ENCODE results near the gene HKDC1.

The HKDC1 gene

GRCh38 chr10:69224862-69225657, 4.9 kb downstream of the HKDC1 start:
- TF ChIP-seq CTCF (conservative IDR thresholded peaks at IDR 0.05; ENCODE audit: low read depth, low read length) = no peak
- H3K4me3 ChIP-seq (ENCODE audit: low read length) = no peak overlapping the region
- no peak for DNase-seq (ENCODE audit: low read depth)

GRCh38 chr10:69225681-69226080, 5.5 kb downstream of the HKDC1 start:
- DNase-seq (ENCODE audit: low read depth) = no peak
- TF ChIP-seq CTCF (conservative IDR thresholded peaks at IDR 0.05; ENCODE audit: low read depth, low read length) = no peak

GRCh38 chr10:69226919-69227450, 6.9 kb downstream of the HKDC1 start:
- DNase-seq (ENCODE audit: low read depth) = no peak
- TF ChIP-seq CTCF (conservative IDR thresholded peaks at IDR 0.05; ENCODE audit: low read depth, low read length) = no peak

More at GRCh38 chr10:69225681-69226080, 5.5 kb downstream of the HKDC1 start:
- no peak overlapping the region for H3K4me3 ChIP-seq (ENCODE audit: low read length)

GRCh38 chr10:69228151-69228550, 8.0 kb downstream of the HKDC1 start:
- H3K4me3 ChIP-seq (ENCODE audit: low read length) = no peak overlapping the region
- no peak for DNase-seq (ENCODE audit: low read depth)
- no peak for TF ChIP-seq CTCF (conservative IDR thresholded peaks at IDR 0.05; ENCODE audit: low read depth, low read length)

More at GRCh38 chr10:69226919-69227450, 6.9 kb downstream of the HKDC1 start:
- H3K4me3 ChIP-seq (ENCODE audit: low read length) = no peak overlapping the region

- no peak overlapping the region for H3K4me3 ChIP-seq (ENCODE audit: low read length)
Measured at GRCh38 chr10:69229616-69229916, 9.4 kb downstream of the HKDC1 start.

GRCh38 chr10:69230128-69230527, 10.0 kb downstream of the HKDC1 start:
- TF ChIP-seq CTCF (conservative IDR thresholded peaks at IDR 0.05; ENCODE audit: low read depth, low read length) = no peak
- no peak overlapping the region for H3K4me3 ChIP-seq (ENCODE audit: low read length)
- DNase-seq (ENCODE audit: low read depth) = no peak

More at GRCh38 chr10:69229616-69229916, 9.4 kb downstream of the HKDC1 start:
- DNase-seq (ENCODE audit: low read depth) = no peak
- no peak for TF ChIP-seq CTCF (conservative IDR thresholded peaks at IDR 0.05; ENCODE audit: low read depth, low read length)

GRCh38 chr10:69232252-69232651, 12.1 kb downstream of the HKDC1 start:
- DNase-seq (ENCODE audit: low read depth) = peak; percentile 83
- TF ChIP-seq CTCF (conservative IDR thresholded peaks at IDR 0.05; ENCODE audit: low read depth, low read length) = no peak
- H3K4me3 ChIP-seq (ENCODE audit: low read length) = no peak overlapping the region
